GM19467 (cell line): ENCODE measurements around the gene NCOR1.
"Not testable (repeated sequence)": the region's sequence is repeated elsewhere in the genome, so short reads cannot be mapped to it uniquely, and the experiment has no call there.

Source experiments
- ATAC-seq: cut with Tn5 transposase; IDR thresholded peaks from one replicate; pipeline ENCODE4 v1.9.1; 2021; ENCODE audit warnings: mild to moderate bottlenecking, moderate library complexity; ENCODE audit not compliant: unreplicated experiment

Gene NCOR1

GRCh38 chr17:16101440-16101839 lies 113.9 kb downstream of the NCOR1 start:
- ATAC-seq, result no peak

- ATAC-seq, result no peak
These were observed 114.5 kb downstream of the NCOR1 start for GRCh38 chr17:16100737-16101400.

GRCh38 chr17:16091773-16092172 lies 123.6 kb downstream of the NCOR1 start:
- no peak for ATAC-seq

GRCh38 chr17:16086957-16087356 lies 128.4 kb downstream of the NCOR1 start:
- ATAC-seq, result no peak

GRCh38 chr17:16085066-16085699 lies 130.2 kb downstream of the NCOR1 start:
- ATAC-seq, result no peak

GRCh38 chr17:16083223-16083622 lies 132.1 kb downstream of the NCOR1 start:
- no peak for ATAC-seq

- no peak for ATAC-seq
These were observed 133.7 kb downstream of the NCOR1 start for GRCh38 chr17:16081507-16082087.

GRCh38 chr17:16080366-16080765 lies 135.0 kb downstream of the NCOR1 start:
- no peak for ATAC-seq

GRCh38 chr17:16075949-16076348 lies 139.4 kb downstream of the NCOR1 start:
- no peak for ATAC-seq

GRCh38 chr17:16074423-16074822 lies 140.9 kb downstream of the NCOR1 start:
- no peak for ATAC-seq

- ATAC-seq, result no peak
These were observed 141.5 kb downstream of the NCOR1 start for GRCh38 chr17:16073845-16074244.

- no peak for ATAC-seq
These were observed 143.3 kb downstream of the NCOR1 start for GRCh38 chr17:16072031-16072430.

- no peak for ATAC-seq
These were observed 147.0 kb downstream of the NCOR1 start for GRCh38 chr17:16068323-16068722.

GRCh38 chr17:16066125-16066524 lies 149.2 kb downstream of the NCOR1 start:
- ATAC-seq, result no peak

GRCh38 chr17:16061631-16062030 lies 153.7 kb downstream of the NCOR1 start:
- no peak for ATAC-seq

- ATAC-seq, result not testable (repeated sequence)
These were observed 160.2 kb downstream of the NCOR1 start for GRCh38 chr17:16055139-16055538.

GRCh38 chr17:16052486-16052885 lies 162.8 kb downstream of the NCOR1 start:
- ATAC-seq, result no peak

- ATAC-seq, result no peak
These were observed 164.5 kb downstream of the NCOR1 start for GRCh38 chr17:16050844-16051243.

- no peak for ATAC-seq
These were observed 166.4 kb downstream of the NCOR1 start for GRCh38 chr17:16048811-16049449.

GRCh38 chr17:16046966-16047365 lies 168.4 kb downstream of the NCOR1 start:
- no peak for ATAC-seq

GRCh38 chr17:16044487-16044886 lies 170.8 kb downstream of the NCOR1 start:
- no peak for ATAC-seq

GRCh38 chr17:16040710-16041251 lies 174.6 kb downstream of the NCOR1 start:
- no peak for ATAC-seq
